GM12878 (cell line): Measurements from ENCODE around the gene GRIK4.

ENCODE experiments used
- CEBPZ ChIP-seq: fragments of 150-350 bp; IDR thresholded peaks from 2 replicates; pipeline ENCODE4 v1.6.1; 2016; ENCODE audit warnings: low read depth, low read length
- CHD4 ChIP-seq: fragments of 200-600 bp; sonication (generic); IDR thresholded peaks from 2 replicates; pipeline ENCODE4 v1.6.1; 2016; ENCODE audit warnings: mild to moderate bottlenecking
- CTCF ChIP-seq, 3 experiments: IDR thresholded peaks in 2 of 3; conservative IDR thresholded peaks in 1 of 3; 2 replicates each; pipeline ENCODE4 v1.5.1; 2011; ENCODE audit warnings: low read depth in 3 of 3, low read length in 3 of 3, mild to moderate bottlenecking in 3 of 3, control low read depth in 2 of 3, moderate library complexity in 2 of 3, inconsistent platforms in 1 of 3, mixed read lengths in 1 of 3; ENCODE audit not compliant: control insufficient read depth in 2 of 3, insufficient read depth in 1 of 3; ENCODE audit errors: extremely low read depth in 1 of 3
- DPF2 ChIP-seq: fragments of 450-650 bp; IDR thresholded peaks from 2 replicates; pipeline ENCODE4 v1.6.1; 2017; ENCODE audit warnings: mild to moderate bottlenecking
- EP300 ChIP-seq, 2 experiments: fragments of 150-350 bp in 1 of 2; IDR thresholded peaks; 2 replicates each; pipeline ENCODE4 v1.6.1; 2011 to 2012; ENCODE audit warnings: low read depth in 2 of 2, low read length in 2 of 2, borderline replicate concordance in 1 of 2, improper control_type of control experiment in 1 of 2, inconsistent platforms in 1 of 2; ENCODE audit not compliant: control insufficient read depth in 1 of 2
- EZH2 ChIP-seq: IDR thresholded peaks from 2 replicates; pipeline ENCODE4 v1.6.1; 2012; ENCODE audit warnings: low read depth, mild to moderate bottlenecking, control low read depth, inconsistent platforms, low read length, borderline replicate concordance; ENCODE audit not compliant: control insufficient read depth
- POLR2A ChIP-seq: IDR thresholded peaks from 2 replicates; pipeline ENCODE4 v1.6.1; 2011; ENCODE audit warnings: low read depth, mild to moderate bottlenecking, low read length
- RAD21 ChIP-seq: IDR thresholded peaks from 2 replicates; pipeline ENCODE4 v1.6.1; 2011; ENCODE audit warnings: mild to moderate bottlenecking, low read depth, low read length, moderate library complexity; ENCODE audit not compliant: insufficient read depth

- TF ChIP-seq EZH2 (no peak), DPF2 (no peak), EP300 (IDR thresholded peaks at IDR 0.05; ENCODE audit: borderline replicate concordance in 1 of 2, control insufficient read depth in 1 of 2, low read depth in 2 of 2, low read length in 2 of 2) (no peak), CTCF (IDR thresholded peaks at IDR 0.05 in 2 of 3, conservative IDR thresholded peaks at IDR 0.05 in 1 of 3; ENCODE audit: control insufficient read depth in 2 of 3, extremely low read depth in 1 of 3, insufficient read depth in 1 of 3, low read depth in 3 of 3, low read length in 3 of 3) (no peak), CEBPZ (no peak), CHD4 (no peak), RAD21 (no peak), POLR2A (no peak)
Observed at GRCh38 chr11:120950880-120951279, 439.3 kb downstream of the GRIK4 start.
